ENCODE measurements around the gene TAF4B. TPM values are rescaled to one million over a fixed set of nuclear protein-coding genes. Genes with fewer than 3 reads are reported as not detected.

Gene TAF4B
- total and polyA plus RNA-seq, 9 of the 15 experiments (the other 6 are each of a cell fraction or from before 2014, with no cell fraction given): 4.5 to 25.3 (median 20.5) TPM

DNA sequence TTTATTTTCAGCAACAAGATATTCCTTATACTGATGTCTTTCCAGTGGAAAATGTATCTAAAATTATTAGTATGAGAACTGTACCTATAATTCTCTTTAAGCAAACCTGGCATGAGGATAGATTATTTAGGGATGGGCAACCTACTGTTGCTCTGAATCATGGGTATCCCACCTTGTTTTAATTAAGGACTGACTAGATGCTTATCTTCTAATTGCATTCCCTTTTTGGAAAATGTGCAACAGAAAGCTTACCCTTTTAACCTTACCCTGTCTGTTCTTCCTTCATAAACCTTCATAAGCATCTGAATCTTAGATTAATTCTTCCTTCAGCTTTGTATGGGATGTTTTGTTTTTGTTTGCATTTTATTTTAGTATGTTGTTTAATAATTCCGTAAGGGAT lies 110.3 kb downstream of the TAF4B start:
- CTCF ChIA-PET (ENCODE audit: low intra/inter-chr PET ratio): no interaction called here
- Histone ChIP-seq H4K20me1 (replicated peaks; ENCODE audit: control insufficient read depth, insufficient read depth, low read length) (no peaks in the 10 kb centered on the region), H2AFZ (ENCODE audit: low read depth, low read length) (no peak overlapping the region), H3K4me2 (ENCODE audit: insufficient read depth, low read length) (no peak overlapping the region), H3K36me3 (ENCODE audit: control insufficient read depth, insufficient read depth, low read length) (peaks cover 7% of the 10 kb centered on the region; the same call in 1 of the 3 replicates), H3K9me3 (replicated peaks; ENCODE audit: control insufficient read depth, insufficient read depth, low read depth, low read length) (no peaks in the 10 kb centered on the region), H3K27me3 (ENCODE audit: control insufficient read depth in 2 of 2, insufficient read depth in 2 of 2, low read length in 2 of 2) (no peaks in the 10 kb centered on the region), H3K4me1 (replicated peaks in 1 of 2; ENCODE audit: control insufficient read depth in 2 of 2, insufficient read depth in 2 of 2, low read length in 2 of 2) (no peaks in the 10 kb centered on the region), H3K27ac (ENCODE audit: extremely low read depth, low read depth, low read length) (no peak overlapping the region), H3K4me3 (no peak overlapping the region), H3K9me1 (ENCODE audit: control insufficient read depth, insufficient read depth, low read length) (no peaks in the 10 kb centered on the region), H3K79me2 (ENCODE audit: control insufficient read depth, insufficient read depth, low read length) (no peaks in the 10 kb centered on the region), H3K9ac (ENCODE audit: insufficient read depth in 1 of 2, low read depth in 2 of 2, low read length in 2 of 2) (no peak overlapping the region)
- ATAC-seq (no peak), DNase-seq (ENCODE audit: extremely low read depth in 1 of 4, low spot score in 3 of 4) (no peak), FAIRE-seq (no peak)
- intact Hi-C loops (cut with micrococcal nuclease): no loop called here
- no TSS peak for BruUV-seq (replicated peaks)
- POLR2A ChIA-PET: no interaction called here
- WGBS (ENCODE audit: insufficient coverage, low coverage, missing lambda C conversion rate): 67% methylated on average over 1 of the region's 1 CpG
- in situ Hi-C loops (cut with MboI): no loop called here
- TF ChIP-seq, protein P1, sequence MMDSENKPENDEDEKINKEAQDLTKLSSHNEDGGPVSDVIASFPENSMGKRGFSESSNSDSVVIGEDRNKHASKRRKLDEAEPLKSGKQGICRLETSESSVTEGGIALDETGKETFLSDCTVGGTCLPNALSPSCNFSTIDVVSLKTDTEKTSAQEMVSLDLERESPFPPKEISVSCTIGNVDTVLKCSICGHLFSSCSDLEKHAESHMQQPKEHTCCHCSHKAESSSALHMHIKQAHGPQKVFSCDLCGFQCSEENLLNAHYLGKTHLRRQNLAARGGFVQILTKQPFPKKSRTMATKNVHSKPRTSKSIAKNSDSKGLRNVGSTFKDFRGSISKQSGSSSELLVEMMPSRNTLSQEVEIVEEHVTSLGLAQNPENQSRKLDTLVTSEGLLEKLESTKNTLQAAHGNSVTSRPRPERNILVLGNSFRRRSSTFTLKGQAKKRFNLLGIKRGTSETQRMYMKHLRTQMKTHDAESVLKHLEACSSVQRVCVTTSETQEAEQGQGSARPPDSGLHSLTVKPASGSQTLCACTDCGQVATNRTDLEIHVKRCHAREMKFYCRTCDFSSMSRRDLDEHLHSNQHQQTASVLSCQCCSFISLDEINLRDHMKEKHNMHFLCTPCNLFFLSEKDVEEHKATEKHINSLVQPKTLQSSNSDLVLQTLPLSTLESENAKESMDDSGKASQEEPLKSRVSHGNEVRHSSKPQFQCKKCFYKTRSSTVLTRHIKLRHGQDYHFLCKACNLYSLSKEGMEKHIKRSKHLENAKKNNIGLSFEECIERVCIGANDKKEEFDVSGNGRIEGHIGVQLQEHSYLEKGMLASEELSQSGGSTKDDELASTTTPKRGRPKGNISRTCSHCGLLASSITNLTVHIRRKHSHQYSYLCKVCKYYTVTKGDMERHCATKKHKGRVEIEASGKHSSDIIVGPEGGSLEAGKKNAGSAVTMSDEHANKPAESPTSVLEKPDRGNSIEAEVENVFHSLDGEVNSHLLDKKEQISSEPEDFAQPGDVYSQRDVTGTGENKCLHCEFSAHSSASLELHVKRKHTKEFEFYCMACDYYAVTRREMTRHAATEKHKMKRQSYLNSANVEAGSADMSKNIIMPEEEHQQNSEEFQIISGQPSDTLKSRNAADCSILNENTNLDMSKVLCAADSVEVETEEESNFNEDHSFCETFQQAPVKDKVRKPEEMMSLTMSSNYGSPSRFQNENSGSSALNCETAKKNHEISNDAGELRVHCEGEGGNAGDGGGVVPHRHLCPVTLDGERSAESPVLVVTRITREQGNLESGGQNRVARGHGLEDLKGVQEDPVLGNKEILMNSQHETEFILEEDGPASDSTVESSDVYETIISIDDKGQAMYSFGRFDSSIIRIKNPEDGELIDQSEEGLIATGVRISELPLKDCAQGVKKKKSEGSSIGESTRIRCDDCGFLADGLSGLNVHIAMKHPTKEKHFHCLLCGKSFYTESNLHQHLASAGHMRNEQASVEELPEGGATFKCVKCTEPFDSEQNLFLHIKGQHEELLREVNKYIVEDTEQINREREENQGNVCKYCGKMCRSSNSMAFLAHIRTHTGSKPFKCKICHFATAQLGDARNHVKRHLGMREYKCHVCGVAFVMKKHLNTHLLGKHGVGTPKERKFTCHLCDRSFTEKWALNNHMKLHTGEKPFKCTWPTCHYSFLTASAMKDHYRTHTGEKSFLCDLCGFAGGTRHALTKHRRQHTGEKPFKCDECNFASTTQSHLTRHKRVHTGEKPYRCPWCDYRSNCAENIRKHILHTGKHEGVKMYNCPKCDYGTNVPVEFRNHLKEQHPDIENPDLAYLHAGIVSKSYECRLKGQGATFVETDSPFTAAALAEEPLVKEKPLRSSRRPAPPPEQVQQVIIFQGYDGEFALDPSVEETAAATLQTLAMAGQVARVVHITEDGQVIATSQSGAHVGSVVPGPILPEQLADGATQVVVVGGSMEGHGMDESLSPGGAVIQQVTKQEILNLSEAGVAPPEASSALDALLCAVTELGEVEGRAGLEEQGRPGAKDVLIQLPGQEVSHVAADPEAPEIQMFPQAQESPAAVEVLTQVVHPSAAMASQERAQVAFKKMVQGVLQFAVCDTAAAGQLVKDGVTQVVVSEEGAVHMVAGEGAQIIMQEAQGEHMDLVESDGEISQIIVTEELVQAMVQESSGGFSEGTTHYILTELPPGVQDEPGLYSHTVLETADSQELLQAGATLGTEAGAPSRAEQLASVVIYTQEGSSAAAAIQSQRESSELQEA (IDR thresholded peaks at IDR 0.05; ENCODE audit: low read depth): no peak
- TF ChIP-seq ZNF239 (CRISPR knock-in tag; IDR thresholded peaks at IDR 0.05): no peak
- TF ChIP-seq MYBL2 (IDR thresholded peaks at IDR 0.05; ENCODE audit: low read depth): no peak
- no peak for TF ChIP-seq MYBL2 (CRISPR knock-in tag; IDR thresholded peaks at IDR 0.05; ENCODE audit: borderline replicate concordance)
- TF ChIP-seq SMC3 (conservative IDR thresholded peaks at IDR 0.05; ENCODE audit: insufficient read depth, low read depth, low read length): no peak
- TF ChIP-seq SP2 (IDR thresholded peaks at IDR 0.05; ENCODE audit: extremely low read depth, low read depth, low read length, poor library complexity, severe bottlenecking): no peak
- TF ChIP-seq NONO (IDR thresholded peaks at IDR 0.05; ENCODE audit: low read depth in 2 of 2, low read length in 1 of 2): no peak
- no peak for TF ChIP-seq ARID1B (IDR thresholded peaks at IDR 0.05)
- no peak for TF ChIP-seq CHCHD3 (CRISPR knock-in tag; IDR thresholded peaks at IDR 0.05)
- TF ChIP-seq, protein P2, sequence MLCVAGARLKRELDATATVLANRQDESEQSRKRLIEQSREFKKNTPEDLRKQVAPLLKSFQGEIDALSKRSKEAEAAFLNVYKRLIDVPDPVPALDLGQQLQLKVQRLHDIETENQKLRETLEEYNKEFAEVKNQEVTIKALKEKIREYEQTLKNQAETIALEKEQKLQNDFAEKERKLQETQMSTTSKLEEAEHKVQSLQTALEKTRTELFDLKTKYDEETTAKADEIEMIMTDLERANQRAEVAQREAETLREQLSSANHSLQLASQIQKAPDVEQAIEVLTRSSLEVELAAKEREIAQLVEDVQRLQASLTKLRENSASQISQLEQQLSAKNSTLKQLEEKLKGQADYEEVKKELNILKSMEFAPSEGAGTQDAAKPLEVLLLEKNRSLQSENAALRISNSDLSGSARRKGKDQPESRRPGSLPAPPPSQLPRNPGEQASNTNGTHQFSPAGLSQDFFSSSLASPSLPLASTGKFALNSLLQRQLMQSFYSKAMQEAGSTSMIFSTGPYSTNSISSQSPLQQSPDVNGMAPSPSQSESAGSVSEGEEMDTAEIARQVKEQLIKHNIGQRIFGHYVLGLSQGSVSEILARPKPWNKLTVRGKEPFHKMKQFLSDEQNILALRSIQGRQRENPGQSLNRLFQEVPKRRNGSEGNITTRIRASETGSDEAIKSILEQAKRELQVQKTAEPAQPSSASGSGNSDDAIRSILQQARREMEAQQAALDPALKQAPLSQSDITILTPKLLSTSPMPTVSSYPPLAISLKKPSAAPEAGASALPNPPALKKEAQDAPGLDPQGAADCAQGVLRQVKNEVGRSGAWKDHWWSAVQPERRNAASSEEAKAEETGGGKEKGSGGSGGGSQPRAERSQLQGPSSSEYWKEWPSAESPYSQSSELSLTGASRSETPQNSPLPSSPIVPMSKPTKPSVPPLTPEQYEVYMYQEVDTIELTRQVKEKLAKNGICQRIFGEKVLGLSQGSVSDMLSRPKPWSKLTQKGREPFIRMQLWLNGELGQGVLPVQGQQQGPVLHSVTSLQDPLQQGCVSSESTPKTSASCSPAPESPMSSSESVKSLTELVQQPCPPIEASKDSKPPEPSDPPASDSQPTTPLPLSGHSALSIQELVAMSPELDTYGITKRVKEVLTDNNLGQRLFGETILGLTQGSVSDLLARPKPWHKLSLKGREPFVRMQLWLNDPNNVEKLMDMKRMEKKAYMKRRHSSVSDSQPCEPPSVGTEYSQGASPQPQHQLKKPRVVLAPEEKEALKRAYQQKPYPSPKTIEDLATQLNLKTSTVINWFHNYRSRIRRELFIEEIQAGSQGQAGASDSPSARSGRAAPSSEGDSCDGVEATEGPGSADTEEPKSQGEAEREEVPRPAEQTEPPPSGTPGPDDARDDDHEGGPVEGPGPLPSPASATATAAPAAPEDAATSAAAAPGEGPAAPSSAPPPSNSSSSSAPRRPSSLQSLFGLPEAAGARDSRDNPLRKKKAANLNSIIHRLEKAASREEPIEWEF (CRISPR knock-in tag; IDR thresholded peaks at IDR 0.05): no peak
